Lower leg skin (tissue), 3 donors: ENCODE data around the gene CDYL2.

Source experiments
- CTCF ChIP-seq, 3 donors: fragments of 450-650 bp; IDR thresholded peaks; one replicate each; pipeline ENCODE4 v1.5.1; 2016; ENCODE audit warnings: antibody characterized with exemption in 3 of 3, mild to moderate bottlenecking in 3 of 3, moderate library complexity in 2 of 3
- POLR2A ChIP-seq, 2 donors: fragments of 450-650 bp; IDR thresholded peaks; one replicate each; pipeline ENCODE4 v1.6.1; 2016 to 2017; ENCODE audit warnings: antibody characterized with exemption in 2 of 2, mild to moderate bottlenecking in 1 of 2, moderate library complexity in 1 of 2

GRCh38 chr16:80554033-80554432, 250.4 kb downstream of the CDYL2 start:
- TF ChIP-seq CTCF (IDR thresholded peaks at IDR 0.05) (no peak), POLR2A (IDR thresholded peaks at IDR 0.05) (no peak)
